NCI-H524 (cell line): ENCODE measurements around the gene SEMA5A.
A peak's percentile ranks its signal among the peaks of the same experiment; 100 is the strongest.

ENCODE experiments used
- DNase-seq, 2 experiments: peaks; one replicate each; lab custom pipeline; 2025; lab: John Stamatoyannopoulos, UW

Gene SEMA5A

DNA sequence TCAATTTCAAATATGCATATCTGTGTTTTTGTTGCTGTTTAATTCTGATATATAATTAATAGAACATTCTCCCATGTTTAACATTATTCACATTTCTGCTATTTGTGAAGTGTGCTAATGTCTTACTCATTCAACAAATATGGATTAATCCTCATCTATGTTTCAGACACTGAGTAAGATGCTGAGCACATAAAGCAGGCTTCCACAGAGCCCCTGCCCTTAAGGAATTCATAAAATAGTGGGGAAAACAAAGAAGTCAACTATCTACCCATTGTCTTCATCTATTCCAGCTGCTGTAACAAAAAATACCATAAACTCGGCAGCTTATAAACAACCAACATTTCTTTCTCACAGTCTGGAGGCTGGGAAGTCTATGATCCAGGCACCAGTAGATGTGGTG lies 333.3 kb downstream of the SEMA5A start:
- DNase-seq, result no peak

GRCh38 chr5:9209846-9210492 lies 335.9 kb downstream of the SEMA5A start:
- no peak for DNase-seq

DNA sequence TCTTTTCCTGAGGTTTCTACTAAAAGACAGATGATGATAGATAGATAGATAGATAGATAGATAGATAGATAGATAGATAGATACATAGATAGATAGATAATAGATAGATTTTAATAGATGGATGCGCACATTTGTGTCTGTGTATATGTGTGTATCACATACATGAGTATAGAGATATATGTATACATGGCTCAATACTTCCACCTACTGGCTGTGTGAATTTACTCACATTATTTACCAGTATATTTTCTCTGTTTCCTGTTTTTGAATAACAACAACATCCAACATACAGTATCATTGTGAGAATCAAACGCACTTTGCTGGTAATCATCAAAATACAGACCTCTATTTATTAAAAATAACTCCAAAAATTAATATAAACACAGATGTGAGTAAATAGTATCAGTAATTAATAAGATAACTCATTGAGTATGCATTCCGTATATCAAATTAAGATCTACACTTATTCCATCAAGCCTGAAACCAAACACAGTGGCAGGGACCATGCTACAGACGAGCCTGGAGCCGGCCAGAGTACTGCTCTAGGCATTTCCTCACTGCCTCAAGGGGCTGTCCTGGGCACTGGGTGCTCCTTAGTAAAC lies 338.0 kb downstream of the SEMA5A start:
- DNase-seq, result peak; percentile 8 to 75

DNA sequence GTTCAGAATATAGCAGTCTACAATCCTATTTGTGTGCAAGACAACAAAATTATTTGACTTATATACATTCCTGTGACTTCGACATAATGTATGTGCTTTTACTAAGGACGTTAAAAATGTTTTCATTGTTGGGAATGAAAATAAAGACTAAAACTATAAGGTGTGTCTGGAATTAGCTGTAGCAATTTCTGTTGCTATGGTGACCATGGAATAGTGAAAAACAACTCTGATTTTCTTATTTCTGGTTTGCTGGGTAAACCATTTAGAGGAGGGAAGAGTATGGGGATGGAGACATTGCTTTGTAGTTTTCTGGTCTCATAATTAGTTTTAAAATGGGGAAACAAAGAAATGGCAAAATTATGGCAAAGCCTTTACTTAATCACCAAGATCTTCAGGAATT lies 343.2 kb downstream of the SEMA5A start:
- DNase-seq, result no peak

DNA sequence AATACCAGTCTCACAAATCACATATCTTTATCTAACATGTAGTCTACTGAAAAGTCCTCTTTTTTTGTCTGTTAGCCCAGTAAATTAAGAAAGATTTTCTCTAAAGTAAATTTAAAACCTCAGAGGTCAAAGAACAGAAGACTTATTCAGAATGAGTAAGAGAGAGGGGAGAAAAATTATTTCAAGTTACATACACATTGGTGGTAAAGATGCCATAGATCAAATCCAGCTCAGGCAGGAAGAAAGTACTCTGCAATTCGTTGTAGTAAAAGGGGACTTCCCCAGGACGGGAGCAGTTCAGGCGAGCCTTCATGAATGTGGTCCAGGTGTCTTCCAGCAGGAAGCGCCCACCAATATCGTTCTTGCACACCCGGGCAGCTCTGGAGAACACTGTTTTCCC lies 344.1 kb downstream of the SEMA5A start:
- no peak for DNase-seq

DNA sequence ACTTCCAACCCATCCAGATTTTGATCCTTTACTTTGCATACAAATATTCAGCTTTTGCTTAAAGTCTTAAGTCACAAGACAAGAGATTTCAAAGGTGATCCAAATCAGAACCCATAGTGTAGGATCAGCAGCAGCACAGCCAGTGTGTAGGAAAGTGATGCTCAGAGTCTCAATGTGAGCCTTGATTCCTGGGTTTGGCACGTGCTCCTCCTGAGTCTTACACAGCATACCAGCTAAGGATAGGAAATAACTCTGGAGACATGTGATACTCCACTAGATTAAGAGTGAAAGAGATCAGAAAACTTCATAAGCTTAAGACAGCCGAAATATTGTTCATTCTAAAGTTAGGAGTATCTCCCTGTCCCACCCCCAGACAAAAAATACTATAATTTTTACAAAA lies 344.9 kb downstream of the SEMA5A start:
- no peak for DNase-seq

- no peak for DNase-seq
Measured at GRCh38 chr5:9198394-9198793, 347.5 kb downstream of the SEMA5A start.

- no peak for DNase-seq
Measured at GRCh38 chr5:9197881-9198260, 348.0 kb downstream of the SEMA5A start.

DNA sequence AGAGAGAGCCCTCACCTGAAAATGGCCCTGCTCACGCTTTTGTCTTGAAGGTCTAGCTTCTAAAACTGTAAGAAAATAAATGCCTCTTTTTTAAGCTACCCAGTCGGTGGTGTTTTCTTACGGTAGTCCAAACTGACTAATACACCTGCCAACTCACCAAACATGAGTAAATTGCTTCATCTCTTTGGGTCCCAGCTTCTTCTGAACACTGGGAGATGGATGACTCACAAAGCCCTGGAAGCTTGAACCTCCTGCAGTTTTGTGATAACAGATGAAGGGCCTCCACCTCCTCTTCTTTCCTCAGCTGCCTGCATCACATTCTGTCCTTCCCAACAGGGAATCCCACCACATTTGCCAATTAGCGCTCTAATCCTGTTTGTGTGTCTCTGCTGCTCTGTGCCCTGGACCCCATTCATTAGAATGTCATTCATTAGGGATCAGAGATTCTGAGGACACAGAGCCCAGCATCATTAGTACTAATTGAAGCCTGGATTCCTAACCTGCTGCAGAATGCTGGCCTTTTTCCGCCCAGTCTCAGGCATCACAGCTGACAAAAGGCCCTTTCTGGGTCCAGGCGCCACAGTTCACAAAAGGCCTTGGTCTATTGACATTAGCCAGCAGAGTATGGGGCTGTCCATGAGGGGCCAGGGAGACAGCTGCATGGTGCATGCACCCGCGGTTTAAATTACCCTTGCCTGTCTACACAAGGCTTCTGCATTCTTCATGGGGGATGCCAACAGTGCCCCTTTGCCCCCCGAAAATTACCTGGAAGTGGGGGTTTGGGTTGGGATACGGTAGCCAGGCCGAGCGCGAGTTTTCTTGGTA lies 349.3 kb downstream of the SEMA5A start:
- no peak for DNase-seq

- DNase-seq, result no peak
Measured at GRCh38 chr5:9194509-9194908, 351.4 kb downstream of the SEMA5A start.

GRCh38 chr5:9192266-9192665 lies 353.6 kb downstream of the SEMA5A start:
- DNase-seq, result no peak

- no peak for DNase-seq
Measured at GRCh38 chr5:9189681-9190080, 356.2 kb downstream of the SEMA5A start.

- no peak for DNase-seq
Measured at GRCh38 chr5:9188956-9189355, 356.9 kb downstream of the SEMA5A start.

GRCh38 chr5:9188131-9188530 lies 357.7 kb downstream of the SEMA5A start:
- no peak for DNase-seq

GRCh38 chr5:9187614-9188013 lies 358.3 kb downstream of the SEMA5A start:
- no peak for DNase-seq

- no peak for DNase-seq
Measured at GRCh38 chr5:9186069-9186468, 359.8 kb downstream of the SEMA5A start.

DNA sequence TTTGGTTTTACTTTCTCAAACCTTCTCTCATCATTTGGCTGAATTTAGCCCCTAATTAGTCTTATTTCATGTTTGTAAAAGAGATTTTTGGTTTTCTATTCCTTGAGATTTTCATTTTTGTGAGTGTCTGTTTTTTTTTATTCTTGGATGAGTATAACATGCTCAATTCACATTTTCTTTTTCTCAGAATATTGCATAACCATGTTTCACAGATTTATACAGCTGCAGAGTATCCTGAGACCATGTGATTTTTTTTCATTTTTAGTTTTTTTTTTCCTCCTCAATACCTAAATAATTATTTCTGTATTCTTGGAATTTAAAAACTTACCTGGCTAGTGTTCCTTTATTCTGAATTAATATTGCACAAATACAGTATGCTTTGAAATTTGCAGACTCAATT lies 361.9 kb downstream of the SEMA5A start:
- no peak for DNase-seq

- DNase-seq, result no peak
Measured at GRCh38 chr5:9182899-9183695, 362.8 kb downstream of the SEMA5A start.

DNA sequence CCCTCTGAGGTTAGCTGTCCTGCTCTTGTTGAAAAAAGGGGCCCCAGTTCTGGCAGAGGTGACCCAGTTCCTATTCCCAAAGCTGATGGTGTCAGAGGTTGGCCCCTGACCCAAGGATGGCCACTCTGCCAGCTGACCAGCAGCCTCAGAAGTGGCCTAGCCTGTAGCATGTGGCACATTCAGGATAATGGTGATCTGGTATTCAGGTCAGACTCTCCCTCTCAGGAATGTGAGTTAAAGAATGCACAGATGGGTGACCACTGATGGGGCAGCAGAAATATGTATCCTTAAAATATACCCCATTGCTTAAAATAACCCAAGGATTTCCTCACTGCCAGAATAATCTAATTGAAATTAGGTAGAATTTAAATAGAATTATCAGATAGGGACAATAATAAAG lies 369.2 kb downstream of the SEMA5A start:
- DNase-seq, result no peak

DNA sequence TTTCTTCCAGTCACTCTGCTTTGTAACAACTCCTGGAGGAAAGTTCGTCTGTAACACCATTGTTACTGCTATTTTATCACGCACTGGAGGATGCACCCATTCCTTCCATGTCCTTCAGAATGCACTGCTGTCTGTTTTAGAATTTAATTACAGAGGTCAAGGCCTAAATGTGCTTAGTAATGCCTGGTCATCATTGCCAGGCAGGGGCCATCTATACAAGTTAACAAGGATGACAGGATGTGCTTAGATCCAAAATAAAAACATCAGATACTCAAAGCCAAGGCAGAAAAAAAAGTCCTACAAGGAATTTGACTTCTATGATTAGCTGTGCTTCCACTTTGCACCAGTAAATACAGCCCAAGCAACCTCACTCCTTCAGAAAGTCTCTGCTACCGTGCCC lies 371.4 kb downstream of the SEMA5A start:
- no peak for DNase-seq

- no peak for DNase-seq
Measured at GRCh38 chr5:9173281-9174048, 372.4 kb downstream of the SEMA5A start.

GRCh38 chr5:9170026-9170425 lies 375.8 kb downstream of the SEMA5A start:
- no peak for DNase-seq
